ENCODE data around the gene PIGT. TPM values are rescaled to one million over a fixed set of nuclear protein-coding genes. Genes with fewer than 3 reads are reported as not detected.

The PIGT gene
- total RNA-seq, 2 donors from 2014 or later: 83.3 to 90.1 TPM

- H3K4me3 ChIP-seq (ENCODE audit: low read length): no peak overlapping the region
- peaks cover 4% of the 10 kb centered on the region for H3K4me1 ChIP-seq (ENCODE audit: control insufficient read depth, insufficient read depth, low read length)
- peaks cover 33% of the 10 kb centered on the region for H3K36me3 Mint-ChIP-seq (ENCODE audit: low read depth)
- H3K4me1 Mint-ChIP-seq: peaks cover 10% of the 10 kb centered on the region
- no peaks in the 10 kb centered on the region for H3K9me3 Mint-ChIP-seq
- H3K27ac ChIP-seq (ENCODE audit: low read depth, low read length): no peak overlapping the region
- no peak for DNase-seq
- H3K27me3 ChIP-seq (ENCODE audit: control insufficient read depth, insufficient read depth, low read length, poor library complexity, severe bottlenecking): no peaks in the 10 kb centered on the region
- 85 to 87% methylated on average over 4 to 5 of the region's 5 CpGs for WGBS, 2 experiments (ENCODE audit: insufficient coverage in 1 of 2, insufficient read length in 1 of 2)
- peaks cover 37% of the 10 kb centered on the region for H3K36me3 ChIP-seq (ENCODE audit: control insufficient read depth, insufficient read depth, low read length)
- no peak overlapping the region for H3K27ac Mint-ChIP-seq
- peaks cover 10% of the 10 kb centered on the region for H3K27me3 Mint-ChIP-seq (ENCODE audit: insufficient read depth)
- no peak overlapping the region for H3K4me3 Mint-ChIP-seq
- TF ChIP-seq CTCF (conservative IDR thresholded peaks at IDR 0.05): no peak
- H3K9me3 ChIP-seq (ENCODE audit: control insufficient read depth, low read length): no peaks in the 10 kb centered on the region
- no peak overlapping the region for H3K9ac ChIP-seq (ENCODE audit: extremely low read depth, low read length, poor library complexity, severe bottlenecking)
Measured at GRCh38 chr20:45412653-45413052, 3.3 kb upstream of the PIGT start.

- Mint-ChIP-seq H3K9me3 (no peaks in the 10 kb centered on the region), H3K36me3 (ENCODE audit: low read depth) (peaks cover 37% of the 10 kb centered on the region), H3K27me3 (ENCODE audit: insufficient read depth) (peaks cover 9% of the 10 kb centered on the region), H3K27ac (no peak overlapping the region), H3K4me1 (peaks cover 6% of the 10 kb centered on the region), H3K4me3 (no peak overlapping the region)
- peaks cover 37% of the 10 kb centered on the region for H3K36me3 ChIP-seq (ENCODE audit: control insufficient read depth, insufficient read depth, low read length)
- H3K9me3 ChIP-seq (ENCODE audit: control insufficient read depth, low read length): no peaks in the 10 kb centered on the region
- H3K27ac ChIP-seq (ENCODE audit: low read depth, low read length): no peak overlapping the region
- no peak overlapping the region for H3K9ac ChIP-seq (ENCODE audit: extremely low read depth, low read length, poor library complexity, severe bottlenecking)
- no peak for TF ChIP-seq CTCF (conservative IDR thresholded peaks at IDR 0.05)
- WGBS, 2 experiments (ENCODE audit: insufficient coverage in 1 of 2, insufficient read length in 1 of 2): 87 to 96% methylated on average over 3 of the region's 3 CpGs
- H3K4me3 ChIP-seq (ENCODE audit: low read length): no peak overlapping the region
- H3K27me3 ChIP-seq (ENCODE audit: control insufficient read depth, insufficient read depth, low read length, poor library complexity, severe bottlenecking): no peaks in the 10 kb centered on the region
- no peaks in the 10 kb centered on the region for H3K4me1 ChIP-seq (ENCODE audit: control insufficient read depth, insufficient read depth, low read length)
- DNase-seq: no peak
Measured at GRCh38 chr20:45413479-45413878, 2.5 kb upstream of the PIGT start.

GRCh38 chr20:45416917-45417316 lies 976 bp downstream of the PIGT start:
- Histone ChIP-seq H3K4me3 (ENCODE audit: low read length) (peak overlapping the region; percentile 89), H3K9me3 (ENCODE audit: control insufficient read depth, low read length) (no peaks in the 10 kb centered on the region), H3K4me1 (ENCODE audit: control insufficient read depth, insufficient read depth, low read length) (no peaks in the 10 kb centered on the region), H3K9ac (ENCODE audit: extremely low read depth, low read length, poor library complexity, severe bottlenecking) (no peak overlapping the region), H3K36me3 (ENCODE audit: control insufficient read depth, insufficient read depth, low read length) (peaks cover 40% of the 10 kb centered on the region), H3K27me3 (ENCODE audit: control insufficient read depth, insufficient read depth, low read length, poor library complexity, severe bottlenecking) (no peaks in the 10 kb centered on the region), H3K27ac (ENCODE audit: low read depth, low read length) (no peak overlapping the region)
- H3K36me3 Mint-ChIP-seq (ENCODE audit: low read depth): peaks cover 30% of the 10 kb centered on the region
- no peak for DNase-seq
- H3K27ac Mint-ChIP-seq: no peak overlapping the region
- TF ChIP-seq CTCF (conservative IDR thresholded peaks at IDR 0.05): no peak
- peak overlapping the region; percentile 93 for H3K4me3 Mint-ChIP-seq
- H3K4me1 Mint-ChIP-seq: peaks cover 4% of the 10 kb centered on the region
- WGBS, 2 experiments (ENCODE audit: insufficient coverage in 1 of 2, insufficient read length in 1 of 2): 85 to 100% methylated on average over 1 to 2 of the region's 2 CpGs
- H3K27me3 Mint-ChIP-seq (ENCODE audit: insufficient read depth): peaks cover 9% of the 10 kb centered on the region
- H3K9me3 Mint-ChIP-seq: no peaks in the 10 kb centered on the region

Data from endodermal cell (in vitro differentiated cells).